Measurements from ENCODE around the gene GOLGA6L6.
"Not testable (repeated sequence)": the region's sequence is repeated elsewhere in the genome, so short reads cannot be mapped to it uniquely, and the experiment has no call there.

The GOLGA6L6 gene

GRCh38 chr15:20502839-20503238, 38.8 kb downstream of the GOLGA6L6 start:
- not testable (repeated sequence) for H3K4me3 ChIP-seq (ENCODE audit: insufficient read depth, low read depth, low read length, poor library complexity, severe bottlenecking); DNase-seq; H3K36me3 ChIP-seq (ENCODE audit: control insufficient read depth, insufficient read depth, low read length); H3K4me1 ChIP-seq (ENCODE audit: control insufficient read depth, insufficient read depth, low read length, poor library complexity, severe bottlenecking); H3K27me3 ChIP-seq (replicated peaks; ENCODE audit: control insufficient read depth, insufficient read depth, low read length, poor library complexity, severe bottlenecking); H3K27ac ChIP-seq (ENCODE audit: insufficient read depth, low read length, poor library complexity, severe bottlenecking); H3K9me3 ChIP-seq (ENCODE audit: control insufficient read depth, low read length)

GRCh38 chr15:20501512-20502222, 39.9 kb downstream of the GOLGA6L6 start:
- H3K9me3 ChIP-seq (ENCODE audit: control insufficient read depth, low read length); DNase-seq; H3K4me3 ChIP-seq (ENCODE audit: insufficient read depth, low read depth, low read length, poor library complexity, severe bottlenecking); H3K4me1 ChIP-seq (ENCODE audit: control insufficient read depth, insufficient read depth, low read length, poor library complexity, severe bottlenecking); H3K27ac ChIP-seq (ENCODE audit: insufficient read depth, low read length, poor library complexity, severe bottlenecking); H3K27me3 ChIP-seq (replicated peaks; ENCODE audit: control insufficient read depth, insufficient read depth, low read length, poor library complexity, severe bottlenecking); H3K36me3 ChIP-seq (ENCODE audit: control insufficient read depth, insufficient read depth, low read length): not testable (repeated sequence)

GRCh38 chr15:20497781-20498180, 43.8 kb downstream of the GOLGA6L6 start:
- H3K4me1 ChIP-seq (ENCODE audit: control insufficient read depth, insufficient read depth, low read length, poor library complexity, severe bottlenecking); DNase-seq; H3K36me3 ChIP-seq (ENCODE audit: control insufficient read depth, insufficient read depth, low read length); H3K27me3 ChIP-seq (replicated peaks; ENCODE audit: control insufficient read depth, insufficient read depth, low read length, poor library complexity, severe bottlenecking); H3K9me3 ChIP-seq (ENCODE audit: control insufficient read depth, low read length); H3K27ac ChIP-seq (ENCODE audit: insufficient read depth, low read length, poor library complexity, severe bottlenecking); H3K4me3 ChIP-seq (ENCODE audit: insufficient read depth, low read depth, low read length, poor library complexity, severe bottlenecking): not testable (repeated sequence)

- not testable (repeated sequence) for H3K27ac ChIP-seq (ENCODE audit: insufficient read depth, low read length, poor library complexity, severe bottlenecking); H3K9me3 ChIP-seq (ENCODE audit: control insufficient read depth, low read length); H3K4me1 ChIP-seq (ENCODE audit: control insufficient read depth, insufficient read depth, low read length, poor library complexity, severe bottlenecking); H3K4me3 ChIP-seq (ENCODE audit: insufficient read depth, low read depth, low read length, poor library complexity, severe bottlenecking); DNase-seq; H3K27me3 ChIP-seq (replicated peaks; ENCODE audit: control insufficient read depth, insufficient read depth, low read length, poor library complexity, severe bottlenecking); H3K36me3 ChIP-seq (ENCODE audit: control insufficient read depth, insufficient read depth, low read length)
Observed at GRCh38 chr15:20493035-20493434, 48.6 kb downstream of the GOLGA6L6 start.

- H3K4me3 ChIP-seq (ENCODE audit: insufficient read depth, low read depth, low read length, poor library complexity, severe bottlenecking); H3K27me3 ChIP-seq (replicated peaks; ENCODE audit: control insufficient read depth, insufficient read depth, low read length, poor library complexity, severe bottlenecking); H3K36me3 ChIP-seq (ENCODE audit: control insufficient read depth, insufficient read depth, low read length); DNase-seq; H3K27ac ChIP-seq (ENCODE audit: insufficient read depth, low read length, poor library complexity, severe bottlenecking); H3K9me3 ChIP-seq (ENCODE audit: control insufficient read depth, low read length); H3K4me1 ChIP-seq (ENCODE audit: control insufficient read depth, insufficient read depth, low read length, poor library complexity, severe bottlenecking): not testable (repeated sequence)
Observed at GRCh38 chr15:20492598-20492997, 49.0 kb downstream of the GOLGA6L6 start.

GRCh38 chr15:20489320-20489719, 52.3 kb downstream of the GOLGA6L6 start:
- not testable (repeated sequence) for H3K36me3 ChIP-seq (ENCODE audit: control insufficient read depth, insufficient read depth, low read length); H3K27ac ChIP-seq (ENCODE audit: insufficient read depth, low read length, poor library complexity, severe bottlenecking); H3K4me3 ChIP-seq (ENCODE audit: insufficient read depth, low read depth, low read length, poor library complexity, severe bottlenecking); H3K27me3 ChIP-seq (replicated peaks; ENCODE audit: control insufficient read depth, insufficient read depth, low read length, poor library complexity, severe bottlenecking); H3K9me3 ChIP-seq (ENCODE audit: control insufficient read depth, low read length); H3K4me1 ChIP-seq (ENCODE audit: control insufficient read depth, insufficient read depth, low read length, poor library complexity, severe bottlenecking); DNase-seq

Data from effector memory CD4-positive, alpha-beta T cell (primary cell).